HTERT RPE-1 (cell line): ENCODE results near the gene MIOX.
"Not testable (repeated sequence)": the region's sequence is repeated elsewhere in the genome, so short reads cannot be mapped to it uniquely, and the experiment has no call there.

Experiments used
- in situ Hi-C: fragments of 300-500 bp; cut with MboI; formaldehyde crosslinking; loops from 4 replicates; pipeline ENCODE4 v1.14.3; 2020; ENCODE audit warnings: low sequenced_read_pairs

Gene MIOX

DNA sequence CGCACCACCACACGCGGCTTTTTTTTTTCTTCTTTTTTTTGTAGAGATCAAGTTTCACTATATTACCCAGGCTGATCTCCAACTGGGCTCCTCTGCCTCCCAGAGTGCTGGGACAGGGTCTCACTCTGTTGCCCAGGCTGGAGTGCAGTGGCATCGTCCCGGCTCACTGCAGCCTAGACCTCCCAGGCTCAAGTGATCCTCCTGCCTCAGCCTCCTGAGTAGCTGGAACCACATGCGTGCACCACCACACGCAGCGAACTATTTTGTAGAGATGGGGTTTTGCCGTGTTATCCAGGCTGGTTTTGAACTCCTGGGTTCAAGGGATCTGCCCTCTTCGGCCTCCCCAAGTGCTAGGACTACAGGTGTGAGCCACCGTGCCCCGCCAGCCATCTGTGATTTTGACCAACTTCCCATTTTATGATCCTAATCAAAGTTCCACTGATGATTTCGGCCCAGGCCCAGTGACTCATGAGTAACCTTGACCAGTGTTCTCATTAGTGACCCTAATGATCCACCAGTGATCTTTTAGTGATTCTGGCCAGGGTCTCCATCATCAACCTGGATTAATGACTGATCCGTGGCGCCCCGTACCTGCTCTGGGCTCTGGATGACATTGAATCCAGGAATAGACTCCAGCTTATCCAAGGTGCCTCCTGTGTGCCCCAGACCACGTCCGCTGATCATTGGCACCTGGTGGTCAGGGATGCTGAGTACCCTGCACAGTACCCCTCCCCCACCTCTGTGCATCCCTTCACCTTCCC lies 41.4 kb downstream of the MIOX start:
- in situ Hi-C loops, result no loop called here

- in situ Hi-C loops, result no loop called here
These were observed 42.2 kb downstream of the MIOX start for GRCh38 chr22:50528682-50529415.

DNA sequence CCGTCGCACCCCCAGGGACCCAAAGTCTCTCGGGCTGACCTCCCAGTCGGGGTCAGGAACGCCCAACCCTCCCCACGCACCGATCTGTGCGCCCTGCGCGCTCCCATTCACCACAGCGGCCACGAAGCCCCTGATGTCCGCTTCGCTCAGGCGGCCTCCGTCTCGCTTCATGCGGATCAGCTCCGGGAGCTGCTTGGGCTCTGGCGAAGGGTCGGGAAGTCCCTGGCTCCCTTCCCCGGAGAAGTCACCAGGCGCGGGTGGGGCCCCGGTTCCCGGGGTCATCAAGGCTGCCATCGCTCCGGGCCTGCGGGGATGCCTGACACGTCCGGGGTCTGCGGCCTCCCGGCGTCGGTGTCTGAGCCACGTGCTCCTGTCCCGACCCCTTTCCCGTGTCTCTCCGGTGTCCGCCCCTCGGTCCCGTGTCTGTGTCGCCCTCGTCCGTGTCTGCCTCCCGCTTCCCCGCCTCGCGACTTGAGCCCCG lies 42.8 kb downstream of the MIOX start:
- in situ Hi-C loops, result no loop called here

- in situ Hi-C loops, result no loop called here
These were observed 43.4 kb downstream of the MIOX start, which contains the start of gene TYMP for GRCh38 chr22:50529897-50530579. TSS of gene TYMP (minus strand) at chr22:50530012. CDS start at chr22:50529709, 303 bp downstream.

- in situ Hi-C loops, result no loop called here
These were observed 43.9 kb downstream of the MIOX start for GRCh38 chr22:50530580-50530876.

GRCh38 chr22:50530877-50531545 lies 44.4 kb downstream of the MIOX start:
- in situ Hi-C loops, result no loop called here

DNA sequence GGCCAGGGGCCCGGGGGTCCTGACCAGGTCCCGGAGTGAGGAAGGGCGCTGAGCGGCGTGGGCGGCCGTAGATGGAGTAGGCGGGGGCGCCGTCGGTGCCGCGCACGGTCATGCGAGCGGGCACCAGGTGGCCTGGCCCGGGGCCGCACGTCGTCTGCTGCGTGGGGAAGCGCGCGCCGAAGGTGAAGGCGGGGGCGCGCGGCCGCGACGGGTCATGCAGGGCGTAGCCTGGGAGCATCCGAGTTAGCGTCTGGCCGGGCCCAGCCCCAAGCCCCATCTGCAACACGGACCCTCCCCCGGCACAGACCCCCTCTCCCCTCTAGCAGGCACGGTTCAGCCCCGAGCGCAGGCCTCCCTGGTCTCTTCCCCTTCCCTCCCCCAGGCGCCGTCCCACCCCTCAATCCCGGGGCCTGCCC lies 44.9 kb downstream of the MIOX start:
- in situ Hi-C loops, result no loop called here

DNA sequence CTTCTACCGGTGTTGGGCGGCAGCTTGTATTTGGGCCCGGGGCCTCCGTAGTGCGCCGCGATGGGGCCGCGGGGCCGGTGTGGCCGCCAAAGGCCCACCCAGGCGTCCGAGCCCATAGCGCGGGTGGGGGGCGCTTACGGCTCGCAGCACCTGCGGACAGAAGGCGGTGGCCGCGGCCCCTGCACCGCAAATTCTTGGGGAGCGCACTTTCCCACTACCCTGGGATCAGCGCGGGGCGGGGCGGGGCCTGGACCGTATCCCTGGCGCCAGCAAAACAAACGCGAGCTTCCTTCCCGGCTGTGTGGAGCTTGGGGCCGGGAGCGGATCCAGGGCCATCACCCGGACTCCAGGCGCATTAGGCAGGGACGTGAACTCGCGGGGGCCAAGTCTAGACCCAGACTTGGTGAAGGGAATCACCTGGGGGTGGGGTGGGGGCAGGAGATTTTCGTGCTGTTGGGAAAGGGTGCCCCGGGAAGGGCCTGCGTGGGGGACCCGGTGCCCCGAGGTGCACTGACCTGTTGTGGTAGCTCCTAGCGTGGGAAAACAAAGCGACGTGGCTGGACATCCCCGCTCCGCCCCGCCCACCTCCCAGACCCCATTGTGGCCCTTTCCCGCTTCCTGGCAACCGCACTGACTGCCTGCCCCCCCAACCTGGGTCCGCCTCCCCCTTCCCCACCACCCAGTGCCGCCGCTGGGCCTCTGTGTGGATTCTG lies 45.5 kb downstream of the MIOX start:
- in situ Hi-C loops, result no loop called here

DNA sequence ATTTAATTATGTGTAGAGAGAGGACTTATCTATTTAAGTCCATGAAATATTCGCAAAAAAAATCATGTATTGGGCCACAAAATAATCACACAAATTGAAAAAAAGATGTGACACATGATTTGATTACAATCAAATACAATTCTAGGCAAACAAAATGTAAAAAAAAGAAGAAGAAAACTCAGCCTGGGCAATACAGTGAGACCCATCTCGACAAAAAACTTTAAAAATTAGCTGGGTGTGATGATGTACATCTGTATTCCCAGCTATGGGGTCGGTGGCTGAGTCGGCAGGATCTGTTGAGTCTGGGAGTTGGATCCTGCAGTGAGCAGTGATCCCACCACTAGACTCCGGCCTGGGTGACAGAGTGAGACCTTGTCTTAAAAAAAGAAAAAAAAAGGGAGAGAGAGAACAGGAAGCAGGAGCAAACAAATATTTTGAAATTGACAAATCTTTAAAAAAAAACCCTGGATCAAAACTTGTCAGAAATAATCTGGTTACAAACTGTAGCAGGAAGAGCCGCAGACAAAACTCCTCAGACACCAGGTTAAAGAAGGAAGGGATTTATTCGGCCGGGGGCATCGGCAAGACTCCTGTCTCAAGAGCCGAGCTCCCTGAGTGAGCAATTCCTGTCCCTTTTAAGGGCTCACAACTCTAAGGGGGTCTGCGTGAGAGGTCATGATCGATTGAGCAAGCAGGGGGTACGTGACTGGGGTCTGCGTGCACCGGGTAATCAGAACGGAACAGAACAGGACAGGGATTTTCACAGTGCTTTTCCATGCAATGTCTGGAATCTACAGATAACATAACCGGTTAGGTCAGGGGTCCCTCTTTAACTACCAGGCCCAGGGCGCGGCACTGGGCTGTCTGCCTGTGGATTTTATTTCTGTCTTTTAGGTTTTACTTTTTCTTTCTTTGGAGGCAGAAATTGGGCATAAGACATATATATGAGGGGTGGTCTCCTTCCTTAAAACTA lies 46.5 kb downstream of the MIOX start:
- in situ Hi-C loops, result no loop called here

GRCh38 chr22:50533856-50534711 lies 47.4 kb downstream of the MIOX start:
- in situ Hi-C loops, result not testable (repeated sequence)

- in situ Hi-C loops, result no loop called here
These were observed 48.5 kb downstream of the MIOX start for GRCh38 chr22:50535113-50535512.

DNA sequence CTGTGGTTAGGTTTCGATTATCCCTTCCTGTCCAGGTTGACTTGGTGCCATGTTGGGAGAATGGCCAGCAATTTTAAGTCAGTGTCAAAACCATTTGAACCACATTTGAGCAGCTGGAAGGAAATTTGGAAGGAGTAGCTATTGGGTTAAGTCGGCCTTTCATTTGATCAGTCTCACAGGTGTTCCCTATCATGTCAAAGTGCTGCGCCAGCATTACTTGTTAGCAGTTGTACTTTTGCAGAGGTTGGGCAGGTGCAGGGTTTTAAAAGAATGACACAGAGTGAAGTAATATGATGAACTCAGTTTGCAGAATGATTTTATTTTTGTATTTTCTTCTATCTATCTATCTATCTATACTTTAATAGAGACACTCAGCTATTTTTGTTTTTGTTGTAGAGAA lies 49.6 kb downstream of the MIOX start:
- in situ Hi-C loops, result no loop called here

DNA sequence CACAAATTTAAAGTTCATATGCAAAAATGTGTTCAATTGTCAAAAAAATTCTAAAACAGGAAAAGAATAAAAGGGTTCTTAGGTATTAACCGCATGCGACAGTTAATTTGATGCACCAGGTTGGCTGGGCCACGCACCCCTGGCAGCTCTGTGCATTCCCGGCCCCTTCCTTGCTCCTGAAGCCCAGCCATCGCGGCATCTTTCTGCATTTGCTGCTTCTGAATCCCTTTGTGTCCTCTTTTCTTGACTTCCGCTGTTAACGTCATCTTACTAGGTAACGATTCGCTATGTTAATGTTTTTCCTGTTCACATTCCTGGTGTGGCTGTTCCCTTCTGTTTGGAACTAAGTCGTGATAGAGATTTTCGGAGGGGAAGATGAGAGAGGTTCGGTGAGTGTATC lies 51.1 kb downstream of the MIOX start:
- in situ Hi-C loops, result no loop called here
